ENCODE results near the gene ARHGEF6. TPM values are rescaled to one million over a fixed set of nuclear protein-coding genes. Genes with fewer than 3 reads are reported as not detected.

The ARHGEF6 gene
- total and polyA plus RNA-seq, 2 experiments from 2014 or later, result 3.5 to 3.7 TPM

DNA sequence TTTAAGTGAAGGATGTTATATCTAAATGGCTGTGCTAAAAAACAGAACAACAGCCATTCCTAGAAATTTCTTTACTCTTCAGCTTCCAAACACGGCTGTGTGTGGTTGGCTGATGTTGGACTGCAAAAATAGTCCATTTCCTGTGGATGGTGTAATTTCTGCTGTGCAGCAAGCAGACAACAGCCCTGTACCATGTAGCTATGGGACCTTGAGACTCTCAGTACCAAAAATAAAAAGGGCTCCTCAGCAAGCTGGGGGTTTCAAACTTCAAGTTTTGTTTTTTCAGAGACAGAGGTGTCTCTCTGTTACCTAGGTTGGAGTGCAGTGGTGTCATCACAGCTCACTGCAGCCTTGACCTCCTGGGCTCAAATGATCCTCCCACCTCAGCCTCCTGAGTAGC, 114.6 kb downstream of the ARHGEF6 start:
- no peaks in the 10 kb centered on the region for H3K79me2 ChIP-seq
- H3K36me3 ChIP-seq (replicated peaks; ENCODE audit: insufficient read depth, low read depth), result no peaks in the 10 kb centered on the region
- H3K9me2 ChIP-seq (replicated peaks; ENCODE audit: insufficient read depth), result no peaks in the 10 kb centered on the region
- TF ChIP-seq, protein P1, sequence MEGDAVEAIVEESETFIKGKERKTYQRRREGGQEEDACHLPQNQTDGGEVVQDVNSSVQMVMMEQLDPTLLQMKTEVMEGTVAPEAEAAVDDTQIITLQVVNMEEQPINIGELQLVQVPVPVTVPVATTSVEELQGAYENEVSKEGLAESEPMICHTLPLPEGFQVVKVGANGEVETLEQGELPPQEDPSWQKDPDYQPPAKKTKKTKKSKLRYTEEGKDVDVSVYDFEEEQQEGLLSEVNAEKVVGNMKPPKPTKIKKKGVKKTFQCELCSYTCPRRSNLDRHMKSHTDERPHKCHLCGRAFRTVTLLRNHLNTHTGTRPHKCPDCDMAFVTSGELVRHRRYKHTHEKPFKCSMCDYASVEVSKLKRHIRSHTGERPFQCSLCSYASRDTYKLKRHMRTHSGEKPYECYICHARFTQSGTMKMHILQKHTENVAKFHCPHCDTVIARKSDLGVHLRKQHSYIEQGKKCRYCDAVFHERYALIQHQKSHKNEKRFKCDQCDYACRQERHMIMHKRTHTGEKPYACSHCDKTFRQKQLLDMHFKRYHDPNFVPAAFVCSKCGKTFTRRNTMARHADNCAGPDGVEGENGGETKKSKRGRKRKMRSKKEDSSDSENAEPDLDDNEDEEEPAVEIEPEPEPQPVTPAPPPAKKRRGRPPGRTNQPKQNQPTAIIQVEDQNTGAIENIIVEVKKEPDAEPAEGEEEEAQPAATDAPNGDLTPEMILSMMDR (IDR thresholded peaks at IDR 0.05; ENCODE audit: poor library complexity), result no peak
- no peak for TF ChIP-seq EZH2phosphoT487 (IDR thresholded peaks at IDR 0.05; ENCODE audit: low read depth, severe bottlenecking, unreplicated experiment)
- no peak for TF ChIP-seq EZH2 (IDR thresholded peaks at IDR 0.05; ENCODE audit: borderline replicate concordance)
- H3K4me2 ChIP-seq, result no peak overlapping the region
- H3K27ac ChIP-seq, result no peak overlapping the region
- no peak for DNase-seq (ENCODE audit: low spot score)
- no peaks in the 10 kb centered on the region for H3K4me1 ChIP-seq (ENCODE audit: insufficient read depth)
- no peak overlapping the region for H2AFZ ChIP-seq
- no peaks in the 10 kb centered on the region for H3K27me3 ChIP-seq
- H3K4me3 ChIP-seq, result no peak overlapping the region
- H4K20me1 ChIP-seq (ENCODE audit: insufficient read depth, poor library complexity, severe bottlenecking), result no peaks in the 10 kb centered on the region
- no peaks in the 10 kb centered on the region for H3K9me3 ChIP-seq (ENCODE audit: low read depth)
- 64% methylated on average over 1 of the region's 1 CpG for WGBS (ENCODE audit: low lambda C conversion rate, missing lambda C conversion rate)

- Histone ChIP-seq H2AFZ (no peak overlapping the region), H3K4me2 (no peak overlapping the region), H3K4me3 (no peak overlapping the region), H3K4me1 (ENCODE audit: insufficient read depth) (no peaks in the 10 kb centered on the region), H3K9me2 (replicated peaks; ENCODE audit: insufficient read depth) (no peaks in the 10 kb centered on the region), H3K79me2 (no peaks in the 10 kb centered on the region), H3K27ac (no peak overlapping the region), H3K27me3 (no peaks in the 10 kb centered on the region), H4K20me1 (ENCODE audit: insufficient read depth, poor library complexity, severe bottlenecking) (no peaks in the 10 kb centered on the region), H3K36me3 (replicated peaks; ENCODE audit: insufficient read depth, low read depth) (no peaks in the 10 kb centered on the region), H3K9me3 (ENCODE audit: low read depth) (no peaks in the 10 kb centered on the region)
- 73% methylated on average over 6 of the region's 6 CpGs for WGBS (ENCODE audit: low lambda C conversion rate, missing lambda C conversion rate)
- no peak for DNase-seq (ENCODE audit: low spot score)
- TF ChIP-seq, protein P1 (IDR thresholded peaks at IDR 0.05; ENCODE audit: poor library complexity), result no peak
- TF ChIP-seq EZH2phosphoT487 (IDR thresholded peaks at IDR 0.05; ENCODE audit: low read depth, severe bottlenecking, unreplicated experiment) (no peak), EZH2 (IDR thresholded peaks at IDR 0.05; ENCODE audit: borderline replicate concordance) (no peak)
Measured at GRCh38 chrX:136665258-136665900, 115.4 kb downstream of the ARHGEF6 start.

DNA sequence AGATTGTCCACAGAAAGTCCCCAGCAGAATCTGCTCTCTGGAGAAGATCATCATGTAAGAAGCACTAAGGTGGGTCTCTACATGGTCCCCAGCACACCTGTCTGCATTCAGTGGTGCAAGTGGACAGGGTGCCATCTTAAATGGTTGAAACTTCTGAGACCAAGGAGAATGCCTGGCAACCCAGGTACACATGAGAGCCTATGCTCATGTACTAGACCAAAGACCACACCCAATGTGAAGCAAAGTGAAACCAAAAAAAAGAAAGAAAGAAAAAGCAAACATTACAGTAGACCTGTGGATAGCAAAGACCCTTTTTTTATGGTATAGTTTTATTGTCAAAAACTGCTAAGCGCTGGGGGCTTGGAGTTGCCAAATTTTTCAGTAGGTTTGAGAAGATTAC, 117.8 kb downstream of the ARHGEF6 start:
- Histone ChIP-seq H3K27me3 (no peaks in the 10 kb centered on the region), H4K20me1 (ENCODE audit: insufficient read depth, poor library complexity, severe bottlenecking) (no peaks in the 10 kb centered on the region), H2AFZ (no peak overlapping the region), H3K9me2 (replicated peaks; ENCODE audit: insufficient read depth) (no peaks in the 10 kb centered on the region), H3K4me3 (no peak overlapping the region), H3K4me1 (ENCODE audit: insufficient read depth) (no peaks in the 10 kb centered on the region), H3K79me2 (no peaks in the 10 kb centered on the region), H3K4me2 (no peak overlapping the region), H3K36me3 (replicated peaks; ENCODE audit: insufficient read depth, low read depth) (no peaks in the 10 kb centered on the region), H3K9me3 (ENCODE audit: low read depth) (no peaks in the 10 kb centered on the region), H3K27ac (no peak overlapping the region)
- no peak for DNase-seq (ENCODE audit: low spot score)
- WGBS (ENCODE audit: low lambda C conversion rate, missing lambda C conversion rate), result 100% methylated on average over 1 of the region's 1 CpG
- TF ChIP-seq, protein P1 (IDR thresholded peaks at IDR 0.05; ENCODE audit: poor library complexity), result no peak
- TF ChIP-seq EZH2 (IDR thresholded peaks at IDR 0.05; ENCODE audit: borderline replicate concordance) (no peak), EZH2phosphoT487 (IDR thresholded peaks at IDR 0.05; ENCODE audit: low read depth, severe bottlenecking, unreplicated experiment) (no peak)

All from hepatocyte (in vitro differentiated cells).